ENCODE results near the gene RAP1GAP.

The RAP1GAP gene

DNA sequence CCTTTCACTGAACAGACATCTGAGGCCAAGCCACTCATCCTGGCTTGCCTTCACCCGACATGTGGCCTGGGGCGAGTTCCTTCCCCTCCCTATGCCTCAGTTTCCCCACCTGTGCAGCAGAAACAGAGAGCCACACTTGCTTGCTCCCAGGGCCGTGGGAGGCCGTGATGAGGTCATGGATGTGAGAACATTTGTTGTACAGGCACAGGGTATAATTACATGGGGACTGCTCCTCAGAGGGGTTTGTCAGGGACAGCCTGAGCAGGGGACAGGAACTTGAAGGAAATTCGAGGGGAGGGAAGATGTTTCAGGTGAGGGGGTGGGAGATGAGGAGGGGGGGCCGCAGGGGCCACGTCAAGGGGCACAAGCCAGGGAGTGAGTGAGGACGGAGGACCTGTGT lies 103.9 kb downstream of the RAP1GAP start:
- DNase-seq (ENCODE audit: low read depth, low spot score) = no peak
- no peak for TF ChIP-seq CTCF (IDR thresholded peaks at IDR 0.05; ENCODE audit: low read depth, low read length)
- no peak overlapping the region for H3K4me3 ChIP-seq (ENCODE audit: low read depth, low read length)
- in situ Hi-C loops (cut with HindIII; ENCODE audit: low sequenced_read_pairs) = no loop called here

GRCh38 chr1:21564521-21565095 lies 104.5 kb downstream of the RAP1GAP start:
- peak; percentile 12 for DNase-seq (ENCODE audit: low read depth, low spot score)
- no peak for TF ChIP-seq CTCF (IDR thresholded peaks at IDR 0.05; ENCODE audit: low read depth, low read length)
- in situ Hi-C loops (cut with HindIII; ENCODE audit: low sequenced_read_pairs) = no loop called here
- no peak overlapping the region for H3K4me3 ChIP-seq (ENCODE audit: low read depth, low read length)

DNA sequence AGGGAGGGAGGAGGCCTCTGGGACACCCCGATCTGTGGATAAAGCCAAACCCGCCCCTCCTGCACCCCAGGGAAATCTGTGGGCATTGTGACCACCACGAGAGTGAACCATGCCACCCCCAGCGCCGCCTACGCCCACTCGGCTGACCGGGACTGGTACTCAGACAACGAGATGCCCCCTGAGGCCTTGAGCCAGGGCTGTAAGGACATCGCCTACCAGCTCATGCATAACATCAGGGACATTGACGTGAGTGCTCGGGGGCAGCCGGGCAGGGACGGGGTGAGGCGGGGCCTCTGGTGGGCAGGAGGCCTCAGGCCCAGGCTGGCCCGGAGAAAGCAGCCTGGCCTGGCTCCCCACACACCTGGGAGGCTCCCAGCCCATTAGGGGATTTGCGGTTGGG lies 105.2 kb downstream of the RAP1GAP start:
- H3K4me3 ChIP-seq (ENCODE audit: low read depth, low read length) = no peak overlapping the region
- DNase-seq (ENCODE audit: low read depth, low spot score) = no peak
- in situ Hi-C loops (cut with HindIII; ENCODE audit: low sequenced_read_pairs) = no loop called here
- no peak for TF ChIP-seq CTCF (IDR thresholded peaks at IDR 0.05; ENCODE audit: low read depth, low read length)

DNA sequence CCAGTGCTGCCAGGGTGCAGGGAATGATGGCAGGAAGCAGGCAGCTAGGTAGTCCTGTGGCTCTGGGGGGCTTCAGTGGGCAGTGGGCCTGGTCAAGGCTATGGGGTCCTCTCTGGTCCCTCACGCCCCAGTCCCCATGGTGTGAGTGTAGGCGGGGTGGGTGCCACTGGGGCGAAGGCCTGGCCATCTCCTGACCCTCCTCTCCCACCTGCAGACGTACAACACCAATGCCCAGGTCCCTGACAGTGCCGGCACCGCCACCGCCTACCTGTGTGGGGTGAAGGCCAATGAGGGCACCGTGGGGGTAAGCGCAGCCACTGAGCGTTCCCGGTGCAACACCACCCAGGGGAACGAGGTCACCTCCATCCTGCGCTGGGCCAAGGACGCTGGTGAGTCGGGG lies 106.3 kb downstream of the RAP1GAP start:
- in situ Hi-C loops (cut with HindIII; ENCODE audit: low sequenced_read_pairs) = no loop called here
- no peak for DNase-seq (ENCODE audit: low read depth, low spot score)
- TF ChIP-seq CTCF (IDR thresholded peaks at IDR 0.05; ENCODE audit: low read depth, low read length) = no peak
- H3K4me3 ChIP-seq (ENCODE audit: low read depth, low read length) = no peak overlapping the region

DNA sequence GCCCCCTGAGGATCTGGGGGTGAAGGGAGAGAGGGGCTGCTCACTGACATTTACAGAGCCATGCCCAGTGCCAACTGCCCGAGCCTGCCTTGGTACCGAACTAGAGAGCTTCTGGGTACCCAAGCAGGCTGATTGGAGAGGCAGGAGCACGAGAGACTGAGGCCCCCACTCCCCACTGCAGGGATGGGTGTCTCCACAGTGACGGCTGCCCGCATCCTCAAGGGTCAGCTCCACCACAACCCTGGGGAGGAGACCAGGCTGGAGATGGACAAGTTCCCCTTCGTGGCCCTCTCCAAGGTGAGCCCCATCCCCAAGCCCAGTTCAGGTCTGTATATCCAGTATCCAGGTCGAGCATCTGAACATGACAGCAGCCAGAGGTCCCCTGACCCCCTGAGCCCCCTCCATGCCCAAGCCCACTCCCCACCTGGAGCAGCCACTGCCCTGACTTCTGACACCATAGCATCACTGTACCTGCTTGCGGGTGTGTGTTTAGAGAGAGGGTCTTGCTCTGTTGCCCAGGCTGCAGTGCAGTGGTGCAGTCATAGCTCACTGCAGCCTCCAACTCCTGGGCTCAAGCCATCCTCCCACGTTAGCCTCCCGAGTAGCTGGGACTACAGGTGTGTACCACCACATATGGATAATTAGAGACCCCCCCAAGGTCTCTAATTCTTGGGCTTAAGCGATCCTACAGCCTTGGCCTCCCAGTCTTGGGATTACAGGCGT lies 108.1 kb downstream of the RAP1GAP start:
- no peak for DNase-seq (ENCODE audit: low read depth, low spot score)
- in situ Hi-C loops (cut with HindIII; ENCODE audit: low sequenced_read_pairs) = no loop called here
- TF ChIP-seq CTCF (IDR thresholded peaks at IDR 0.05; ENCODE audit: low read depth, low read length) = no peak
- H3K4me3 ChIP-seq (ENCODE audit: low read depth, low read length) = no peak overlapping the region

- no peak for TF ChIP-seq CTCF (IDR thresholded peaks at IDR 0.05; ENCODE audit: low read depth, low read length)
- in situ Hi-C loops (cut with HindIII; ENCODE audit: low sequenced_read_pairs) = no loop called here
- no peak overlapping the region for H3K4me3 ChIP-seq (ENCODE audit: low read depth, low read length)
Observed at GRCh38 chr1:21559788-21560567, 109.2 kb downstream of the RAP1GAP start.

More at GRCh38 chr1:21559788-21560567, 109.2 kb downstream of the RAP1GAP start:
- DNase-seq (ENCODE audit: low read depth, low spot score) = no peak
